H4 (cell line): ENCODE data around the gene FCN1. TPM values are rescaled to one million over a fixed set of nuclear protein-coding genes. Genes with fewer than 3 reads are reported as not detected.
"Not testable (repeated sequence)": the region's sequence is repeated elsewhere in the genome, so short reads cannot be mapped to it uniquely, and the experiment has no call there.

Experiments
- DNase-seq: peaks from one replicate; pipeline ENCODE4 v3.0.0-alpha.2; 2015; ENCODE audit warnings: low spot score
- total RNA-seq: library from RNA; depleted of rRNA; stranded (reverse); fragments of >200 nt; shearing (Covaris generic); gene quantifications from 2 replicates; pipeline ENCODE4 v1.2.3, GENCODE V29; 2014; rRNA removed

FCN1 gene
- not detected in 2 replicates for total RNA-seq

DNA sequence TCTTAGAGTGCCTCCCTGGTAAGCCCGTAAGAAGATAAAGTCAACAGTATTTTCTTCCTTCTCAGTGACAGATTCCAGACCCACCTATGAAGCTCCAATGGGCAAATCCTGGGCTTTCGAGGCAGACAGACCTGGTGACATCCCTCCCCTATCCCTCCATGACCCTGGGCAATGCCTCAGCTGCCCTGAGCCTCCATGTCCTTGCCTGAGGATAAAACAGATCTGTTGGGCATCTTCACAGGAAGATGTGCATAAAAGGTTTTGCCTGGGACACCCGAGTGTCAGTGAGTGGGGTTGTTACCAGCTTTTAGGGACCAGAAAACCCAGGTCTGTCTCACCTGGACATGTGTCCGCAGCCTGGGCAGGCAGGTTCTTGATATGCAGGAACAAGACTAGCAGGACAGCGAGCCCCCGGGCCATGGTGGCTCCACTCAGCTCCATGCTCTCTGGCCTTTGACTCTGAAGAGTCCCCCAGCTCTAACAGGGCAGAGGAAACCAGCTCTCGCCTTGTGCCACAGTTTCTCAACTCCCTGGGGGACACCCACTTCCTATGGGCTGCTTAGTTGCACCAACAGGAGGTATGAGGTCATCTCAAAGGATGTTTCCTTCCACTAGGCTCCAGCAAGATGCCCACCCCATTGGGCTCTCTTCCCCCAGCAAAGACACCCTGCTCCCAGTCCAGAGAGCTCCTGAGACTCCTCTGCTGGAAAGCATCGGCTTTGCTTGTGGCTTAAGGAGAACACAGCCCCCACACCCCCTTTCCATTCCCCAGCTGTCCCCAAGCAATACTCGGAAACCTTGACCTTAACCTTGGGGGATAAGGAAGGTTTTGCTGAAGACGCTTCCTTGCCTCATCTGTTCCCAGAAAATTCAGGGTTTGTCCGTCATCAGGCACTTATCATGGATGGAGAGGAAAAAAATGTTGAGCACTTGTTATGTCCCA, at the start of gene FCN1:
Gene FCN1 (minus strand): TSS at position 482 of the 943 bp plus-strand sequence. CDS start 41 bp downstream, at position 441.
- no peak for DNase-seq

DNA sequence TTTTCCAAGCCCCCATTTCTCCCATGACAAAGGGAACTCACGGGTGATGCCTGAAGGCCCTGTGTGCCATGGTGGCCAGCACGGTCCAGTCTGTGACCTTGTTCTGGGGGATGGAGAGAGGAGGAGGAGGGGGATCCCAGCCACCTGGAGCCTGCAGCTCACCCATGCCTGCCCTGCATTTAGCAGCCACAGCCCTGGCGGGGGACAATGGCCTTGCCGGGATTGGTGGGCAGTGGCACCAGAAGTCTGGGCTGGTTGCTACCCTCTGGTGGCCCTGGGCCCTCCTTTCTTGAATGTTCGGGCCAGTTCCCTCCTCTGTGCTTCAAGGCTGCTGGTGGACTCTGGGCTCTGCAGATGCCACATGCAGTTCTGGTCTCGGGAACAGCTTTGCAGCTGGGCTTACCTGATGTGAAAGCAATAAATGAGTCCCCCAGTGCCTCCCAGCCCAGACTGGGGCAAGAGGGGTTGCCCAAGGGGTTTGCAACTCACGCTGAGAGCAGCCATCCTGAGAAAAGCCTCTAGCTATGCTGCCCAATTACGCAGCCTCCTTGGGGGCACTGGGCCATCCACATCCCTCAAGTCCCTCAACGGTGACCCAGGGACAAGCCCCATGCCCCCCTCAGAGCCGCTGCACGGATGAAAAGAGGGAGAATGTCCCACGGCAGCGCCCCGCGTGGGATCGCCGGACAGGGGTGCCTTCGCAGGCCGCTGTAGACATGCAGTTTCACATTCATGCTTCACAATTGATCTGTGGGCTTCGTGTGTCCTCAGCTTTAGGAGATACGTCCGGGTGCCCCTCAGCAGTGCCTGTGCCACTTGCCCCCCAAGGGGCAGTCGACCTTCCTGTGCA, 49.2 kb upstream of the FCN1 start:
- no peak for DNase-seq

DNA sequence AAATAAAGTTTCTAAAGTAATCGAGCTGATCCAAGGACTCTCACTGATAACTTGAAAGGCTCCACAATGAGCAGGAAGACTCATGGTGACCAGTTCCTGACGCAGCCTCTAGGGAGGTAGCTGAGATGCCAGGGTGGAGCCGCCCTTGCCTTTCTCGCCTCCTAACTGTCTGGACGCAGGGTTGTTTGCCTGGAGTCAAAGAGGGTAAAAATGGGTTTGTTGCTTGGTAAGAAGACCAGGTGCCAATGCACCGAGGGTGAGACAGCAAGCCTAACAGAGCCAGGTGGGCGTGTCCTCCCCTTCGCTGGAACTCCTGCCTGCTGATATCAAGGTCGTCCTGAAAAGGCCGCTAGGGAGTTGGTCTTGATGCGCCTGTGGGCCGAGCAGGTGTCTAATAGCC, 48.6 kb upstream of the FCN1 start:
- DNase-seq, result no peak

DNA sequence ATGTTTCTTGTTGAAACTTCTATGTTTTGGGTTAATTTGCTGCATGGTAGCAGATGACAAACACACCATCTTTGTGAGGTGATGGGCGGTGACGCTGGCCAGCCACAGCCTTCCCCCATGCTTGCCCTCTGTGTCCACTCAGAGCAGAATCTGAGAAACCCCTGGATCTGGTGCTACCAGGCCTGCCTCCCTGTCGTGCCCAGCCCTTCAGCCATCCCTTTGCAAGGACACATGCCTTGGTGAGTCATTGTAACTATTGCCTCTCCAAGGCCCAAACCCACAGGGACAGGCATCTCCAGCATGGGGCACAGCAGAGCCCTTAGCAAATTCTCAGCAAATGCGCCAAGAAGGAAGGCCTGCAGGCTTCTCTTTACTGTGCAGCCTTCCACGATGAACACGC, 48.1 kb upstream of the FCN1 start:
- no peak for DNase-seq

DNA sequence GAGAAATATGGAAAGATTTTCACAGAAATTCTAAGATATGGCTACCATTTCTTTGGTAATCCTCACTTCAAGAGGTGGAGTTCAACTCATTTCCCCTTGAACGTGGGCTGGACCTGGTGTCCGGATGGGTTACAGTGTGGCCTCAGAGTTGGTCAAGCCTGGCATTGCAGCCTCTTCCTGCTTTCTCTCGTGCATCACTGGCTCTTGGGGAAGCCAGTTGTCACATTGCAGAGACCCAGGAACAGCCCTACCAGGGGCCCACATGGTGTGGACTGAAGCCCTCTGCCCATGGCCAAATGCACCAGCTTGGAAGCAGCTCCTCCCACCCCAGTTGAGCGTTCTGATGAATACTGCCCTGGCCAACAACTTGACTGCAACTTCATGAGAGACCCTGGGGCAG, 47.7 kb upstream of the FCN1 start:
- no peak for DNase-seq

DNA sequence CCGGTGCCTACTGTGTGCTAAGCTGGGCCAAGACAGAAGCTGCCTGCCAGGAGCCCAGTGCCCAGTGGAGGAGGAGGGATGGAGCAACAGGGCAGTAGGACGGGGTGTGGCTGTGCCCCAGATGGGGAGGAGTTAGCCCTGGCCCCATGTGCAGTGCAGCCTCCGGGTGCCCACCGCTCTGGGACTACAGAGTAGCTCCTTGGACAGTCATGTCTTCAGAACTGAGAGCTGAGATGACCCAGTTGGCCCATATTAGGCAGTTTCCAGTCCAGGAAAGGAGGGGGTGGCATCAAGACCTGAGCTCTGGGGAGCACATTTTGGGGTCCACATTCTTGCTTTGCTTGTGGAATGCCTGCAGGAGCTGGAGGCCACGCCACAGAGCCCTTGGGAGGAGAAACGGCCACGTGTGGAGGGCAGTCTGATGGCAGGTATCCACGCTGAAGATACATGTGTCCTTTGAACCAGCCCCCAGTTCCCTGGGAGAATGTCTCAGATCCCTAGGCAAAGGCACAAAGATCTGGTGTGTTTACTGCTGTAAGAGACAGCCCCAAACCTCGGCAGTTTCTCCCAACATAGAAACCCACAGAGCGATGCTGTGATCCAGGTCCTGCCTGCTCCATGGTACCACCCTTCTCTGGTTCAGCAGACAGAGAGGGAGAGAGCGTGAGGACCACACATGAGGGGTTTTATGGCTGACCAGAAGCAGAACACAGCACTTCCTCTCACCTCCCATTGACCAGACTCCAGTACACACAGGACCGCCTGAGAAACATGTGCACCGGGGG, 46.8 kb upstream of the FCN1 start:
- no peak for DNase-seq

DNA sequence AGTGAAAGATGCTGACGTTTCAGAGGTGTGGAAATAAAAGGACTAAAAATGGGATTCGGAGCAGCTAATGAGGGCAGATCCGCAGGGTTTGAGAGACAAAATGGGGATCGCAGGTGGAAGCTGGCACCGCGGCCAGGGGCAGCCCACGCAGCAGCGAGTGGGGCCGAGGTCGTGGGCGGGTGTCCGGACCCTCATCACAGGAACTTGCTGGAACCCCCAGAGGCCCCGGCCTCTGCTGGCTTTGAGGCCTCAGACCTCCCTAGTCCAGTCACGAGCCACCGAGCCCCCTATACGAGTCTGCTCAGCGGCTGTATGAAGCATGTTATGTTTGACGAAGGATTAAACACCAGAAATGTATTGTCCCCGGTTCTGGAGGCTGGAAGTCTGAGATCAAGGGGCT, 45.8 kb upstream of the FCN1 start:
- DNase-seq, result no peak

DNA sequence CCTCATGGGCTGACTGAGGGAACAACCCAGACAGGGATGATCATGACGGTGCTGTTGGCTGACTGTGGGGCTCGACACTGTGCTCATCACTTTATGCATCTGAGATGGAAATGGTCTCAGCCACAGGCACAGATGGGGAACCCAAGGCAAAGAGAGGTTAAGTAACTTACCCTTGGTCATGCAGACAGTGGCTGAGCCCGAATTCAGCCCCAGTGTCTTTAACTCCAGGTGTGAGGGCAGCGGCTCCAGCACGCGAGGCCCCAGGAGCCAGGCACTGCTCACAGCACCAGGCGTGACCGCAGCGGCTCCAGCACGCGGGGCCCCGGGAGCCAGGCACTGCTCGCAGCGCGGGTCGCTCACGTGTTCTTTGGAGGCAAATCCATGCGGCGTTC, 45.3 kb upstream of the FCN1 start:
- no peak for DNase-seq

DNA sequence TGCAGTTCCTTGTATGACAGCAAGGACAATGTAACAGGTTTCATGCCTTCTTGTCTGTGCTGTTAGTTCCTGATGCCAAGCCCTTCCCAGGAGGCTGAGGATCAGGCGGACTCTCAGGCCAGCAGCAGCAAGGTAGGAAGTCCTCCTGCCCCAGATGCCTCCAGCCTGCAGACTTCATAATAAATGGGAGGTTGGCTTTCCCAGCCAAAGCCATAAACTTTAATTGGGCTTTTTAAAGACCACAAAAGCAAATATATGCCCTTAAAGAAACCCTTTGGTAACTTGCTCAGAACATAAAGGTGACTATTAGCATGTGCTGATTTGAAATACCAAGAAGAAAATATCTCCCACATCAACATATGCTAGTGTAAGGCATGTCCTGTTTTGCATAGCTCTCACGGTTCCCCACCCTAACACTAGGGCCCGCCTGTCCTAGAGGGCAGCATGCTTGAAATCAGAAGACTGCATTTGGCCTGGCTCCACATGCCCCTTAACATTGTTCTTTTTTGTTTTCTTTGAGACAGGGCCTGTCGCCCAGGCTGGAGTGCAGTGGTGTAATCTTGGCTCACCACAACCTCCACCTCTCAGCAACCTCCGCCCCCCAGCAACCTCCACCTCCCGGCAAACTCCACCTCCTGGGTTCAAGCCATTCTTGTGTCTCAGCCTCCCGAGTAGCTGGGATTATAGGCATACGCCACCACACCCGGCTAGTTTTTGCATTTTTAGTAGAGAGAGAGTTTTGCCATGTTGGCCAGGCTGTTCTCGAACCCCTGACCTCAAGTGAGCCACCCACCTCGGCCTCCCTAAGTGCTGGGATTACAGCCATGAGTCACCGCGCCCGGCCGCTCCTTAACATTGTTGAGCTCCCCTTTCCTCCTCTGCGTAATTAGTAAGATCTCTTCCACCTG, 44.6 kb upstream of the FCN1 start:
- peak; percentile 43 for DNase-seq

DNA sequence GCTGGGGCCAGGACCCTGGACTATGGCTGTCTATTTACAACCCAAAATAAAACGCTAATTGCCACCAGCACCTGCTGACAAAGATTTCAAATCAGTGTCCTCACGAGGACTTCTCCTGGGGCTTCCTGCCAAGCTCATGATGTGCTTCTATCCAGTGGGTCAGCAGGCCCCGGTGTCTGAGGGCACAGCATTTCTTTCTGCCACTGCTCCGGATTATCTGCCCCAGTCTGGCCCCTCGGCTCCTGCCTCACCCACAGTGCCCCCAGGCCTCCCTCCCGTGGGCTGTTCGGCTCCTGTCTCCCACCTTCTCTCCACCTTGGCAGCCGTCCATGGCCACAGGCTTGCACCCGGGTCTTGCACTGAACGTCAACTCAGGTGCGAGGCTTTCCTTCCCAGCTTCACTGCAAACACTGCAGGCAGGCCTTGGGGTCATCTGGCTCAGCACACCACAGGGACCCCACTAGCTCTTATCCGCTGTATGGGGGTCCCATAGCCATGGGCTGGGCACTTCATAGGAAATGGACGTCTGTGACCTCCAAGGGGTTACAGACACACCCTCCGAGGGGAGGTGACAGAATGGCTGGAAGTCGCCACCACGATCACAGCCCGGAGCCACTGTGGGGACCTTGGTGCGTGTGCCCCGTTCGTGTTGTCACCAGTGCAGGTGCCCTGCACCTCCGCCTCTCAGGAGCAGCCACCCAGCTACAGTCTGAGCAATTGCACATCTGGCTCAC, 43.8 kb upstream of the FCN1 start:
- no peak for DNase-seq

DNA sequence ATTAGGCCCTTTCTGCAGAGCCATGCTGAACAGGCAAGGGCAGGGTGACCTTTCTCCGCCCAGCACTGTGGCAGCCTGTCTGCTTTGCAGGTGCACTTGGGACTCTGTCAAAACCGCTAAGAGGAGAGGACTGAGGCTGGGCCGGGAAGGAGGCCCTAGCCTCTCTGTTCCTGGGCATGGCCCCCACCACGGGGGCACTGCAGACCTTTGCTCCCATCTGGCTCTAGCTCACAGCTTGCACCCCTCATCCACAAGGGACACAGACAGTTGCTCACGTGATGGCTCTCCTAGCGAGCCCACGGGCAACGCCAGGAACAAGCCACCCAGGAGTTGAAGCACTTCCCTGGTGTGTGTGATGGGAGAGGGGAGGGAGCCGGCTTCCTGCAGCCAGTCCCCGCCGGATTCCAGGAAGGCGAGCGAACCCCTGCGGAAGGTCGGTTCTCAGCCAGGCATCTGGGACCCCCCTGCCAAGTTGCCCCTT, 43.0 kb upstream of the FCN1 start:
- DNase-seq, result no peak

DNA sequence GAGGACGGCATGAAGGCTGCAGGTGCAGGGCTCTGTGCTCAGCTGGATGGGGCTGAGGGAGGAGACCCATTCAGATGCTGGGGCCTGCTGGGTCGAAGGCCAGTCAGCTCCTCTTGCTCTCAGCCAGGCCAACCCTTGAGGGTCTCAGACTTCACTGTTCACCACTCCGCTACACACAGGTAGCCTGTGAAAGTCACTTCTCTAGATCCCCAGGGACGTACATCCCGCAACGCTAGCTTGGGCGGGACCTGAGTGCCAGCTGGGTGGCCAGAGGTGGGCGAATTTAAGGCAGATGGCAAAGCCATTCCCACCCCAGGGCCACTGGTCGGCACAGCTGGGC, 42.2 kb upstream of the FCN1 start:
- no peak for DNase-seq

DNA sequence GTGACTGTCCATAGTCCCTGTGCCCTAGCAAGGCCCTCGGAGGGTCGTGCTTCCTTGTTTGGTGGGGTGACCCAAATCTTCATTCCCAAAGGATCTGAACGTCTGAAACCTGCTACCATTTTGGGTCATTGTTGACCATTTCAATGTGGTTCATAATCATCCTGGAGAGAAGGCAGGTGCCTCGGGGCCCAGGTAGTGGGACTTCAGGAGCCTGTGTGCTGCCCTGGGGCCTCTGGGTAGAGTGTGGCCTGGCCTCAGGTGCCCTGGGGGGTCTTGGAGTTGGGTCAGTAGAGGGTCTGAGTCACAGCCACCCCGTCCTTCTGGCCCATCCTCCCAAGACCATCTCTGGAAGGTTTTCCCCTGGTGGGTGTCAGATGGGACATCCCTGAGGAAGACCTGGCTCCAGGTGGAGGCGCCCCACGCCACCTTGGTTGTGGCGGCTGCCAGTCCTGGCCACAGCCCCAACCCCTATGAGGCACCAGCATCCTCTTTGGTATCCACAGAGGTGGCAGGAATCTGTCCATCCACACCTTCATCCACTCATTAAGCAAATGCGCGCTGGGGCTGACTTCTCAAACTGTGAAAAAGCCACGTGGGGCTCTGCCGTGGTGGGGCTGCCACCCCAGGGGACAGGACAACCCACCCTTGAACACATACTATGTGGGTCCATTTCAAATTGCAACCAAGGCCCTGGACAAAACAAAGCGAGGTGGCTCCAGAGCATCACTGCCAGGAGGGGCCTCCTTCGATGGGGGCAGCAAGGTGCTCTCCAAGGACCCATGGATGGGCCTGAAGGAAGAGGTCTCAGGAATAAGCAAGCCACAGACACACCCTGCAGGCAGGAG, 41.6 kb upstream of the FCN1 start:
- no peak for DNase-seq

DNA sequence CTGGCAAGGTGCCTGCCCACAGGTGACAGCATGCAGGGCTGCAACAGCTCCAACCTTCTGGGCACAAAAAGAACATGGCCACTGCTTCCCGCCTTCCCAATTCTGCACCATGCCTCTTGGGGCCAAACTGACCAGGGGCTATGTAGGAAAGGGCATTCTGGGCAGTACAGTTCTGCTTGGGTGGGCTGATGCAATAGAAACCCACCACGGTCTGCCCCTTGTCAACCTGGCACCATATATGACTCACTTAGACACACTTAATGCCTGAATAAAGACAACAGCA, 40.2 kb upstream of the FCN1 start:
- no peak for DNase-seq

DNA sequence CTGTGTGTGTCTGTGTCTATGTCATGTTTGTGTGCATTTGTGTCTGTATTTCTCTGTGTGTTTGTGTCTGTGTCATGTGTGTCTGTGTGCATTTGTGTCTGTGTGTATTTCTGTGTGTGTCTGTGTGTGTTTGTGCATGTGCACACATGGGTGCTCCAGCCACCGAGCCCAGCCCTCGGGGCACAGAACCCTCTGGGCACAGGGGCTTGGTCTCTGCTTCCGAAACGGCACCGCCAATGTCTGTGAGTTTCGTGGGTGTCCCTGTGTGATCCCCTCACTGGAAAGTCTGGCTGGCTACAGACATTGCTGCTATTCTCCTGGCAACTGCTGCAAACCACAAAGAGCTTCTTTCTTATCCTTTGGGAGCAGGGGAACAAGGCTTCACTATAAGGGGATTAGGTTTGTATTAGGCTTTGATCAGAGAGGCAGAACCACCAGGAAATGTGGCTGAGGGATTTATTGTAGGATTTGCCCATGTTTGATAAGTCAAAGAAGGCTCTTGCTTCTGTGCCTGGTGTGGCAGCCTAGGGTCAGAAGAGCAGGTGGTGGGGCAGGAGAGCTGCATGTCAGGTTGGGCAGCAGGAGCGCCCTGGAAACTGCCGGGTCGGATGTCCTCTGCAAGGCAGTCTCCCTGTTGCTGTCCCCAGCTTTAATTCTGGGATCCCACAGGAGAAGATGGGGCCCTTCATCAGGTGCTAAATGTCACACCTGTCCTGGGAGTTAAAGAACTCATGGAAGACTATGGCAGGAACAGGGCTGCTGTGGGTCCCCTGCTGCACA, 39.6 kb upstream of the FCN1 start:
- no peak for DNase-seq

DNA sequence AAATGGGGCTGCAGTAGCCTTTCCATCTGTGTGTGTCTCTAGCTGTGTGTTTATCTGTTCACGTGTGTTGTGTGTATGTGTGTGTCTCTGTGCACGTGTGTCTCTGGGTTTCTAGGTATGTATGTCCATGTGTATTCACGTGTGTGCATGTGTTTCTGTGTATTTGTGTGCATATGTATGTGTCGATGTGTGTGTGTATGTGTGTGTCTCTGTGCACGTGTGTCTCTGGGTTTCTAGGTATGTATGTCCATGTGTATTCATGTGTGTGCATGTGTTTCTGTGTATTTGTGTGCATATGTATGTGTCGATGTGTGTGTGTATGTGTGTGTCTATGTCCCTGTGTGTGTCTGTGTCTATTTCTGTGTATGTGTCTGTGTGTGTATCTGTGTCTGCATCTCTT, 38.7 kb upstream of the FCN1 start:
- DNase-seq, result not testable (repeated sequence)

DNA sequence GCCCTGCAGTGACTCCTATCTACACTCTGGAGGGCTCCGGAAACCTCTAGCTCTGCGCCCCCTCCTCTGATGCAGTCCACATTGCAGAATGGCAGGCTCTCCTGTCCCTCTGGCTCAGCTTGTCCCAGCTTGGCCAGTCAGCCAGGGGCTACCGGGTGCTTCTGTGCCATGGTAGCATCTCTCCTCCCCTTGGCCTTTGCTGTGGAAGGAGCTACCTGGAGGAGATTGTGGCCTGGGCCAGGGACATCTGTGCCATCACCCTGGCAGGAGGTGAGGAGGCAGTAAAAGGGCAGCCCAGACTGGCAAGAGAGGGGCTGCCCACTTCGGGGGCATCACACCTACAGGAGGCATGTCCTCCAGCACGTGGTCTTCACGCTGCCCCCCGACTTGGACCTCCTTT, 38.1 kb upstream of the FCN1 start:
- DNase-seq, result no peak

DNA sequence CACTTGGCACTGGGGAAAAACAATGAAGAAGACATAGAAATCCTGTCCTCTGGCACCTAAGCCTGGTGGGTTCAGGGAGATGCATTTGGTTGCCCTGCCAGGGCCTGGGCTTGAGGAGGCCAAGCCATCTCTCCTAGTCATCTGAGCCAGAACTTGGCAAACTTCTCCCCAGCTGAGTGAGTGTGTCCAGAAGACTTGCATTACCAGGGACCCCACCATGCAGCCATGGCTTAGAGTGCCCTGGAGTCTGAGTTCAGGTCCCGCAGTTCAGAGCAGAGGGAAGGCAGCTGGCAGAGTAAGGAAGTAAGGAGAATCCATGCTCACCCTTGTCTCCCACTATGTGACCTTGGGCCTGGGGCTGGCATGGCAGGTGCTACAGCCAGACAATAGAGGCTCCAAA, 37.4 kb upstream of the FCN1 start:
- DNase-seq, result no peak

DNA sequence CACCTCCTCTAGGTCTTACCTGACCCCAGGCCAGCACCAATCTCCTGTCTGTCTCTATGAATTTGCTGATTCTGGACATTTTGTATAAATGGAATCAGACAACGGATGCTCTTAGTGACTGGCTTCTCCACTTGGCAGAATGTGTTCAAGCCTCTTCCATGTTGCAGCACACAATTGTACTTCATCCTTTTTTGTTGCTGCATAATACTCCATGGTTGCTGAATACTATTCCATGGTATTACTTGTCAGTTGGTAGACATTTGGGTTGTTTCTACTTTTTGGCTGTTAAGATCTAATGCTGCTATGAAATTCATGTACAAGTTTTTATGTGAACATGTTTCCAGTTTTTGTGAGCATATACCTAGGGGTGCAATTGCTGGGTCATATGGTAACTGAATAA, 34.3 kb upstream of the FCN1 start:
- DNase-seq, result no peak
